ENCODE measurements around the gene RTN4IP1.
A peak's percentile ranks its signal among the peaks of the same experiment; 100 is the strongest.

DNA sequence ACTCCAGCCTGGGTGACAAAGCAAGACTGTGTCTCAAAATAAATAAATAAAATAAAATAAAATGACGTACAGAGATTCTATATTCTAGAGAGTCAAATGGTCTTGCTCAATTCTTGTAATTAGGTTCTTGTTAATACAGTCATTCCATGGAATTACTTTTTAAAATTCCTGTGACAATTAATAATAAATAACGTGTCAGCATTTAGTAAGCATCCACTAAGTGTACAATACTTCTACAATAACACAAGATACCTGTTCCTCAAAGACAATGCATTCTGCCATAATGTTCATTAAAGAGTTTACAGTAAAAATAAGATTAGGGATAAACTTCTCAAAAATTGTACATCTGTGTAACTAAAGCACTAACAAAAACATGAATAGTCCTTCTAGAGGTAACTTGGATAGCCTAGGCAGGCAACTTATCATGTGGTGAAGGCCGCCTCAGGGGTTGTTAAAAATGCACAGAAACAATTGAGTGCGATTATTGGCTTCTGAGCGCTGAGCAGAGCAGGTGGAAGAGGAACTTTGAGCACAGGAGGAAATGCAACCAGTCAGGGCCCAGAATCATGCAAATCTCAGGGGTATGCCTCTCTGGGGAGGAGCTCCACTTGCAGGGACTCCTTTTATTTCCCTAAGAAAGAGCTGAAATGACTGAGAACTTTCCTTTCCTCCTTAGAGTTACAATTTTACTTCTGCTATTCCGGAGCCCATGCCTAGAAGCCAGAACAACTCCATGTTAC lies 37.2 kb upstream of the RTN4IP1 start:
- no peak for TF ChIP-seq POLR2A (IDR thresholded peaks at IDR 0.05; ENCODE audit: low read depth, low read length)
- TF ChIP-seq SPI1 (IDR thresholded peaks at IDR 0.05; ENCODE audit: low read depth, low read length): peak; percentile 63
- no peak for TF ChIP-seq POLR2AphosphoS5 (IDR thresholded peaks at IDR 0.05; ENCODE audit: low read depth, low read length)
- TF ChIP-seq TAF1 (IDR thresholded peaks at IDR 0.05; ENCODE audit: low read depth, low read length): no peak

Data from GM12891 (cell line).